GM19468 (cell line): ENCODE data around the gene GBX1.

ENCODE experiments used
- ATAC-seq: cut with Tn5 transposase; IDR thresholded peaks from one replicate; pipeline ENCODE4 v1.9.1; 2021; ENCODE audit warnings: mild to moderate bottlenecking, moderate library complexity, moderate number of reproducible peaks; ENCODE audit not compliant: unreplicated experiment; ENCODE audit errors: extremely low read depth

The GBX1 gene

GRCh38 chr7:151175047-151175792, 7.7 kb upstream of the GBX1 start:
- no peak for ATAC-seq

- ATAC-seq, result no peak
These were observed 7.0 kb upstream of the GBX1 start for GRCh38 chr7:151174246-151175046.

GRCh38 chr7:151173386-151174245, 6.1 kb upstream of the GBX1 start:
- ATAC-seq, result no peak

- peak; percentile 19 for ATAC-seq
These were observed 5.0 kb upstream of the GBX1 start for GRCh38 chr7:151172273-151173141.

GRCh38 chr7:151168787-151169162, 1.3 kb upstream of the GBX1 start:
- ATAC-seq, result no peak

- ATAC-seq, result no peak
These were observed 701 bp upstream of the GBX1 start for GRCh38 chr7:151168003-151168786.

- ATAC-seq, result no peak
These were observed 781 bp downstream of the GBX1 start for GRCh38 chr7:151166629-151167196.

GRCh38 chr7:151161757-151162156, 5.7 kb downstream of the GBX1 start:
- ATAC-seq, result no peak

GRCh38 chr7:151157645-151158329, 9.7 kb downstream of the GBX1 start:
- ATAC-seq, result no peak

- no peak for ATAC-seq
These were observed 14.6 kb downstream of the GBX1 start for GRCh38 chr7:151152643-151153513.

GRCh38 chr7:151150388-151150787, 17.1 kb downstream of the GBX1 start:
- no peak for ATAC-seq

- no peak for ATAC-seq
These were observed 18.9 kb downstream of the GBX1 start for GRCh38 chr7:151148319-151149259.

- no peak for ATAC-seq
These were observed 20.7 kb downstream of the GBX1 start for GRCh38 chr7:151146761-151147160.

- no peak for ATAC-seq
These were observed 23.1 kb downstream of the GBX1 start for GRCh38 chr7:151144387-151144786.

GRCh38 chr7:151143261-151144015, 24.1 kb downstream of the GBX1 start:
- ATAC-seq, result no peak
